ENCODE results near the gene LIPH.

GRCh38 chr3:185582236-185582635 is 29.8 kb upstream of the LIPH start:
- TF ChIP-seq CTCF (conservative IDR thresholded peaks at IDR 0.05; ENCODE audit: low read length) (no peak), EZH2phosphoT487 (IDR thresholded peaks at IDR 0.05; ENCODE audit: borderline replicate concordance) (no peak)
